OCI-LY3 (cell line): Measurements from ENCODE around the gene ZC3H10.

Source experiments
- H2AFZ ChIP-seq: fragments of 200-600, 300-600 bp; shearing (Covaris generic); 2 replicates; pipeline ENCODE4 v1.6.0; 2014; ENCODE audit warnings: antibody characterized with exemption, low read depth, low read length
- H3K27ac ChIP-seq: fragments of 200-600, 300-600 bp; sonication (generic); 2 replicates; pipeline ENCODE4 v1.5.1; 2014; ENCODE audit warnings: mild to moderate bottlenecking, low read length, moderate library complexity, mixed read lengths
- H3K27me3 ChIP-seq: fragments of 200-600, 300-600 bp; sonication (generic); 2 replicates; pipeline ENCODE4 v1.6.1; 2014; ENCODE audit warnings: low read depth, low read length, mixed read lengths
- H3K36me3 ChIP-seq: fragments of 200-600, 300-600 bp; sonication (generic); replicated peaks from 2 replicates; pipeline ENCODE3; 2014; ENCODE audit warnings: low read depth, low read length, mixed read lengths
- H3K4me1 ChIP-seq: fragments of 300-600, 200-600 bp; sonication (generic); 2 replicates; pipeline ENCODE4 v1.6.1; 2014; ENCODE audit warnings: low read length, mixed read lengths
- H3K4me2 ChIP-seq: fragments of 200-600, 300-600 bp; sonication (generic); 2 replicates; pipeline ENCODE4 v1.6.1; 2014; ENCODE audit warnings: low read length, mixed read lengths
- H3K4me3 ChIP-seq: fragments of 300-600, 200-600 bp; sonication (generic); 2 replicates; pipeline ENCODE4 v1.5.1; 2014; ENCODE audit warnings: antibody characterized with exemption, mild to moderate bottlenecking, low read length, moderate library complexity
- H3K79me2 ChIP-seq: fragments of 300-600, 200-600 bp; shearing (Covaris generic); 2 replicates; pipeline ENCODE4 v1.6.1; 2014; ENCODE audit warnings: mild to moderate bottlenecking, low read length, mixed read lengths
- H3K9ac ChIP-seq: fragments of 300-600, 200-600 bp; shearing (Covaris generic); 2 replicates; pipeline ENCODE4 v1.6.0; 2014; ENCODE audit warnings: mild to moderate bottlenecking, low read length, moderate library complexity
- H3K9me3 ChIP-seq: fragments of 200-600, 300-600 bp; shearing (Covaris generic); 2 replicates; pipeline ENCODE4 v1.6.1; 2014; ENCODE audit warnings: low read length, mixed read lengths; ENCODE audit not compliant: insufficient read depth
- H4K20me1 ChIP-seq: fragments of 200-600, 300-600 bp; sonication (generic); 2 replicates; pipeline ENCODE4 v1.6.1; 2016; ENCODE audit warnings: low read length, mixed read lengths; ENCODE audit not compliant: insufficient read depth
- EZH2phosphoT487 ChIP-seq: fragments of 200-600 bp; shearing (Covaris generic); IDR thresholded peaks from 2 replicates; pipeline ENCODE4 v1.6.1; 2018; ENCODE audit warnings: antibody characterized with exemption, mixed run types, low read depth
- TF ChIP-seq, protein P1 (sequence below): fragments of 200-600, 300-600 bp; sonication (generic); IDR thresholded peaks from 2 replicates; pipeline ENCODE4 v1.5.1; 2014; ENCODE audit warnings: antibody characterized with exemption, low read length, low read depth

The ZC3H10 gene

DNA sequence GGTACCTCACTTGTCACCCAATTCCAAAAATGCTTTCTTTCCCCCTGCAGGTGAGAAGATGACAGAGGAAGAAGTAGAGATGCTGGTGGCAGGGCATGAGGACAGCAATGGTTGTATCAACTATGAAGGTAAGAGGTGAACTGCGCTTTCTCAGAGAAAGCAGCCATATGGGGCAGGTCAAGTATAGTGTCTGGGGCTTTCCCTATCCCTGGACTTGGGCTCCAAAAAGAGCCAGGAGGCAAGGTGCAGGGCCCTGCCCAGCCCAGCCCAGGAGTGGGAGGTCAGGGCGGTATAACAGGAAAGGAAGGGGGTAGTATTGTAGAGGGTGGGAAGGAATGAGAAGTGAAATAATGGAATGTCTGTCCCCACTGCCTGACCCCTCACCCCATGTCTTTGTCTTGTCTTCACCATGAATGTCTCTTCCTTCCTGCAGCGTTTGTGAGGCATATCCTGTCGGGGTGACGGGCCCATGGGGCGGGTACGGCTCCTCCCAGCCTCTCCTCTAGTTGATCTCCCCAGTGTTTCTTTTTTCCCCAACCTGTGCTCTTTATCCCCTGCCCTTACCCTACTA is 42.2 kb downstream of the ZC3H10 start:
- Histone ChIP-seq H3K4me1 (peaks cover 21% of the 10 kb centered on the region), H4K20me1 (peaks cover 24% of the 10 kb centered on the region), H3K27me3 (no peaks in the 10 kb centered on the region), H3K27ac (no peak overlapping the region), H3K9me3 (no peaks in the 10 kb centered on the region), H3K36me3 (peaks cover 62% of the 10 kb centered on the region), H3K4me3 (peak overlapping the region; percentile 90), H3K79me2 (peaks cover 29% of the 10 kb centered on the region), H2AFZ (no peak overlapping the region), H3K4me2 (peak overlapping the region; percentile 91), H3K9ac (no peak overlapping the region)
- TF ChIP-seq, protein P1, sequence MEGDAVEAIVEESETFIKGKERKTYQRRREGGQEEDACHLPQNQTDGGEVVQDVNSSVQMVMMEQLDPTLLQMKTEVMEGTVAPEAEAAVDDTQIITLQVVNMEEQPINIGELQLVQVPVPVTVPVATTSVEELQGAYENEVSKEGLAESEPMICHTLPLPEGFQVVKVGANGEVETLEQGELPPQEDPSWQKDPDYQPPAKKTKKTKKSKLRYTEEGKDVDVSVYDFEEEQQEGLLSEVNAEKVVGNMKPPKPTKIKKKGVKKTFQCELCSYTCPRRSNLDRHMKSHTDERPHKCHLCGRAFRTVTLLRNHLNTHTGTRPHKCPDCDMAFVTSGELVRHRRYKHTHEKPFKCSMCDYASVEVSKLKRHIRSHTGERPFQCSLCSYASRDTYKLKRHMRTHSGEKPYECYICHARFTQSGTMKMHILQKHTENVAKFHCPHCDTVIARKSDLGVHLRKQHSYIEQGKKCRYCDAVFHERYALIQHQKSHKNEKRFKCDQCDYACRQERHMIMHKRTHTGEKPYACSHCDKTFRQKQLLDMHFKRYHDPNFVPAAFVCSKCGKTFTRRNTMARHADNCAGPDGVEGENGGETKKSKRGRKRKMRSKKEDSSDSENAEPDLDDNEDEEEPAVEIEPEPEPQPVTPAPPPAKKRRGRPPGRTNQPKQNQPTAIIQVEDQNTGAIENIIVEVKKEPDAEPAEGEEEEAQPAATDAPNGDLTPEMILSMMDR = no peak
- TF ChIP-seq EZH2phosphoT487 = no peak

DNA sequence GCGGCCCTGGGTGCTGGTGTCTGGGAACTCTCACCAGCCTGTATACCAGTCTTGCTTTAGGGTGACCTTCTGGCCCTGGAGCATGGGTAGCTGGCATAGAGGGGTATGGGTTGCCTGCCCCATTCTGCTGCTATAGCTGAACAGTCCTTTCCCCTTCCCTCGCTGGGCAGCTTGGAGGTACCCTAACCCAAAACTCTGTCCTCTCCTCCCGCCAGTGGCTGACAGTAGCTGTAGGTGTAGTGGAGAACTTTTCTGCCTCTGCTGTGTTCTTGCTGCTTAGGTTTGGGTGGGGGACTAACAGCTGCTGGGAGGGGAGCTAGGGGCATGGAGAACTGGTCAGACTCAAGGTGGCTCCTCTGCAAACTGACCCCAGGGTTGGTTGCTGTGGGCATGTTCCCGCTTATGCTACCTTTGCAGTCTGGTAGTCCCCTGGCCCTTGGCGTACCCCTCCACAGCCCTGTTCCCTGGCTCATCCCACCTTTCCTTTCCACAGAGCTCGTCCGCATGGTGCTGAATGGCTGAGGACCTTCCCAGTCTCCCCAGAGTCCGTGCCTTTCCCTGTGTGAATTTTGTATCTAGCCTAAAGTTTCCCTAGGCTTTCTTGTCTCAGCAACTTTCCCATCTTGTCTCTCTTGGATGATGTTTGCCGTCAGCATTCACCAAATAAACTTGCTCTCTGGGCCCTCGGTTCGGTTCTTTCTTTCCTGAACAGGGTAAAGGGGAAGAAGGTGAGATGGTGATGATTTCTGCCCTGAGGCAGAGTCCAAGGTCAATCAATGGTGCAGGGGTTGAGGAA is 43.0 kb downstream of the ZC3H10 start:
- Histone ChIP-seq H3K79me2 (peaks cover 29% of the 10 kb centered on the region), H3K9ac (no peak overlapping the region), H3K27ac (no peak overlapping the region)

DNA sequence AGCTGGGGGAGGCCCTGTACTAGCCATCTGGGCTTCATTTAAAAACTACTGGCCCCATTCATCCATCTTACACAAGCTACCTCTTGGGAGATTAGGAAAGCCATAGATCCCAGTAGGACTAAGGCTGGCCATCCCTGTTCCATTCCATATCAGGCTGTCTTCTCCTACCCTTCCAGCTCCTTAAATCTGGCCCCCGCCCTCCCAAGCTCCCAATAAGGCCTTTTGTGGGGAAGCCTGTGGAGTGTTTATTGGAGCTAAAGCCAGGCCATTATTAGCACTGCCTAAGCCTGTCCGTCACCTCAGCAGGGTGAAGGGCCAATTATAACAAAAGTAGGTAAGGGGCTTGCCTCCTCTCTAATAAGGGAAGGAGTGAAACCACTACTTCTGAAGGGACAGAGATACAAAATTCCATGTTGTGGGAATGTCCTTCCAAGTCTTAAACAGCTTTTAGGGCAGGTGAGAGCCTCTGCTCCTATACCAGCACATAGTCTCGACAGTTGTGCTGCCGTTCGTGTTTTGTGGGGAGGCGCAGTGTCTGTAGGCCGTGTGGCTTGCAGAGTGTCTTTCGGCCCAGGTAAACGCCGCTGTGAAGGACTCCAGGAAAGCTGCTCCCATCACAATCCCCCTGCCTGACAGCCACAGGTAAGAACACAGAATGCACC is 43.8 kb downstream of the ZC3H10 start:
- peaks cover 21% of the 10 kb centered on the region for H3K4me1 ChIP-seq
- H3K4me3 ChIP-seq = no peak overlapping the region
- no peaks in the 10 kb centered on the region for H3K27me3 ChIP-seq
- H2AFZ ChIP-seq = no peak overlapping the region
- H3K9ac ChIP-seq = no peak overlapping the region
- H3K9me3 ChIP-seq = no peaks in the 10 kb centered on the region
- H3K4me2 ChIP-seq = no peak overlapping the region
- H3K79me2 ChIP-seq = peaks cover 29% of the 10 kb centered on the region
- TF ChIP-seq, protein P1 = no peak
- no peak for TF ChIP-seq EZH2phosphoT487
- peaks cover 68% of the 10 kb centered on the region for H3K36me3 ChIP-seq
- no peak overlapping the region for H3K27ac ChIP-seq
- peaks cover 24% of the 10 kb centered on the region for H4K20me1 ChIP-seq

More for the DNA sequence above, 43.0 kb downstream of the ZC3H10 start:
- H3K4me2 ChIP-seq = peak overlapping the region; percentile 91; the same call in 1 of the 2 replicates
- no peak for TF ChIP-seq EZH2phosphoT487
- TF ChIP-seq, protein P1 = no peak
- H4K20me1 ChIP-seq = peaks cover 24% of the 10 kb centered on the region
- no peaks in the 10 kb centered on the region for H3K27me3 ChIP-seq
- H2AFZ ChIP-seq = no peak overlapping the region
- peaks cover 21% of the 10 kb centered on the region for H3K4me1 ChIP-seq
- no peaks in the 10 kb centered on the region for H3K9me3 ChIP-seq
- no peak overlapping the region for H3K4me3 ChIP-seq
- H3K36me3 ChIP-seq = peaks cover 68% of the 10 kb centered on the region
